Neuronal stem cell (in vitro differentiated cells): Measurements from ENCODE around the gene FRAT2.
A peak's percentile ranks its signal among the peaks of the same experiment; 100 is the strongest.

Experiments
- DNase-seq: peaks from one replicate; pipeline ENCODE4 v3.0.0-alpha.2; 2013; ENCODE audit warnings: low spot score
- H2AFZ ChIP-seq: one replicate; pipeline ENCODE4 v1.6.1; 2013; ENCODE audit warnings: mild to moderate bottlenecking, low read length, inconsistent platforms
- H2AK5ac ChIP-seq: 2 replicates; pipeline ENCODE4 v1.6.1; 2013; ENCODE audit warnings: low read depth, mild to moderate bottlenecking, inconsistent platforms, low read length, moderate library complexity, mixed read lengths
- H2BK120ac ChIP-seq: 2 replicates; pipeline ENCODE4 v1.6.1; 2013; ENCODE audit warnings: low read depth, mild to moderate bottlenecking, inconsistent platforms, low read length, moderate library complexity, mixed read lengths
- H2BK12ac ChIP-seq: one replicate; pipeline ENCODE4 v1.6.1; 2013; ENCODE audit warnings: low read length, inconsistent platforms
- H2BK15ac ChIP-seq: 2 replicates; pipeline ENCODE4 v1.6.1; 2013; ENCODE audit warnings: mild to moderate bottlenecking, low read length, inconsistent platforms, mixed read lengths
- H2BK5ac ChIP-seq: one replicate; pipeline ENCODE4 v1.6.1; 2013; ENCODE audit warnings: inconsistent platforms, mild to moderate bottlenecking, low read length, moderate library complexity
- H3K14ac ChIP-seq: one replicate; pipeline ENCODE4 v1.6.1; 2013; ENCODE audit warnings: low read length, inconsistent platforms
- H3K18ac ChIP-seq: 2 replicates; pipeline ENCODE4 v1.6.1; 2013; ENCODE audit warnings: low read length, inconsistent platforms
- H3K23ac ChIP-seq: 2 replicates; pipeline ENCODE4 v1.6.1; 2013; ENCODE audit warnings: low read depth, mild to moderate bottlenecking, mixed read lengths, low read length, inconsistent platforms; ENCODE audit not compliant: poor library complexity
- H3K27ac ChIP-seq: replicated peaks from 3 replicates; pipeline ENCODE4 v1.5.1; 2013; ENCODE audit warnings: low read length, inconsistent platforms
- H3K27me3 ChIP-seq, 3 experiments: 2 replicates each; pipeline ENCODE4 v1.6.1; 2013; ENCODE audit warnings: low read length in 3 of 3, mild to moderate bottlenecking in 2 of 3, inconsistent platforms in 1 of 3, low read depth in 1 of 3, mixed read lengths in 1 of 3, moderate library complexity in 1 of 3; ENCODE audit not compliant: control insufficient read depth in 3 of 3, insufficient read depth in 3 of 3
- H3K36me3 ChIP-seq, 2 donors: replicated peaks in 1 of 2; 2 replicates each; pipeline ENCODE4 v1.6.1; 2013; ENCODE audit warnings: low read length in 2 of 2; ENCODE audit not compliant: control insufficient read depth in 2 of 2, insufficient read depth in 2 of 2
- H3K4ac ChIP-seq: 2 replicates; pipeline ENCODE4 v1.6.1; 2013; ENCODE audit warnings: inconsistent platforms, mild to moderate bottlenecking, low read length, moderate library complexity
- H3K4me1 ChIP-seq, 2 donors: 1 replicate in 1 of 2; 2 replicates in 1 of 2; pipeline ENCODE4 v1.6.1; 2013; ENCODE audit warnings: low read length in 2 of 2, low read depth in 1 of 2; ENCODE audit not compliant: control insufficient read depth in 2 of 2, insufficient read depth in 1 of 2
- H3K4me2 ChIP-seq: one replicate; pipeline ENCODE4 v1.6.1; 2013; ENCODE audit warnings: mild to moderate bottlenecking, low read length, inconsistent platforms; ENCODE audit not compliant: insufficient read depth, poor library complexity, severe bottlenecking
- H3K4me3 ChIP-seq, 2 donors: 2 replicates each; pipeline ENCODE4 v1.5.1; 2013; ENCODE audit warnings: low read length in 2 of 2, mild to moderate bottlenecking in 2 of 2, inconsistent platforms in 1 of 2, moderate library complexity in 1 of 2
- H3K79me1 ChIP-seq: one replicate; pipeline ENCODE4 v1.6.1; 2013; ENCODE audit warnings: low read depth, mild to moderate bottlenecking, inconsistent platforms, low read length, moderate library complexity
- H3K9ac ChIP-seq: one replicate; pipeline ENCODE4 v1.6.1; 2013; ENCODE audit warnings: mild to moderate bottlenecking, low read depth, low read length, inconsistent platforms; ENCODE audit not compliant: poor library complexity
- H3K9me3 ChIP-seq, 2 donors: replicated peaks in 1 of 2; 2 replicates each; pipeline versions ENCODE3 to v1.6.1; 2013; ENCODE audit warnings: low read length in 2 of 2, mild to moderate bottlenecking in 2 of 2, inconsistent platforms in 1 of 2, low read depth in 1 of 2, mixed read lengths in 1 of 2, moderate library complexity in 1 of 2; ENCODE audit not compliant: control insufficient read depth in 2 of 2, insufficient read depth in 1 of 2
- H4K8ac ChIP-seq: one replicate; pipeline ENCODE4 v1.6.1; 2013; ENCODE audit warnings: low read depth, mild to moderate bottlenecking, inconsistent platforms, low read length, moderate library complexity
- H4K91ac ChIP-seq: one replicate; pipeline ENCODE4 v1.6.1; 2013; ENCODE audit warnings: low read length, low read depth, mild to moderate bottlenecking, inconsistent platforms; ENCODE audit not compliant: poor library complexity
- WGBS, 2 donors: extraction: QIAGEN DNeasy Blood & Tissue Kit; methylation state at CpG; one replicate each; pipeline ENCODE4 v1.1.7; 2013; ENCODE audit warnings: missing lambda C conversion rate in 2 of 2, mixed read lengths in 1 of 2; ENCODE audit not compliant: insufficient read length in 2 of 2, insufficient replicate concordance in 1 of 2; ENCODE audit errors: extremely low coverage in 2 of 2; 5-methylcytosine and 5-hydroxymethylcytosine counted together

FRAT2 gene

DNA sequence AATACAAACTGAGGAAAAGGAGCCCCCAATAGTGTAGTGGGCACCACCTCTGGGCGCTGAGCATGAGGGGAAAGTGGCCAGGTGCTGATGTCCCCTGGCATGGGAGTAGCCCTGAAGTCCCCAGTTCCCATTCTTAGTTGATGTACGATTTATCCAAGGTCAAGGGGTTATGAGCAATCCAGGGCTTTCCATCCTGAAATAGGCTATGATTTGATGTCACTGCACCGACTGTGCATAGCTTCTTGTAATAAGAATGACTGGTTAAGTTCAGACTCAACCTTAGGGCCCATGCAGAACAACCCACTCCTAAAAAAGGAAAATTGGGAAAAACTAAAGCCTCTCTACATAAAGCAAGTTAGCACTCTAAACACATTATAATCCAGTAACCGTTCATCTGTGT lies 11.0 kb downstream of the FRAT2 start:
- Histone ChIP-seq H2BK5ac (no peak overlapping the region), H3K14ac (no peak overlapping the region), H3K23ac (no peak overlapping the region), H3K4me1 (peaks cover 7 to 16% of the 10 kb centered on the region in 2 donors), H3K9me3 (peaks cover 0 to 3% of the 10 kb centered on the region in 2 donors), H3K4me3 (no peak overlapping the region), H4K91ac (no peak overlapping the region), H2BK12ac (no peak overlapping the region), H3K9ac (no peak overlapping the region), H2AK5ac (no peak overlapping the region), H2BK15ac (no peak overlapping the region), H3K36me3 (no peaks in the 10 kb centered on the region), H2AFZ (no peak overlapping the region), H4K8ac (no peak overlapping the region), H3K27me3 (peaks cover 10 to 28% (median 24%) of the 10 kb centered on the region in 3 experiments), H3K27ac (no peak overlapping the region), H3K4me2 (no peak overlapping the region), H2BK120ac (no peak overlapping the region), H3K18ac (peak overlapping the region; percentile 45), H3K4ac (no peak overlapping the region), H3K79me1 (no peaks in the 10 kb centered on the region)
- WGBS, 2 donors: no CpG with 5 or more reads among the region's 4 CpGs
- no peak for DNase-seq

DNA sequence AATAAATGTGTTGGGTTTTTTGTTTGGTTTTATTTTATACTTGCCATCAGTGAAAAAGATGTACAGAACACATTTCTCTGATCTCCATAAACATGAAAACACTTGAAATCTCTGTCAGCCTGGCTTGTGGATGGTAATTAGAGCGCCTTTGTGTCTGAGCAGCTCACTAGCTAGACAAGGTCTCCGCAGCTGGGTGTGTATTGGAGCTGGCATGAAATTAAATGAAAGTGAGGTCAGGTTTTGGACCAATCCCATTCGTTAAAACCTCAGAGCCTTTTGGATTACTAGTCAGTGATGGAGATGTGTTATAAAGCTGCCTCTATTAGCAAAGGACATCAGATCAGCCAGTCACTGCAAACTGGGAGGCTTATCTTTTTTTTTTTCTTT lies 12.7 kb downstream of the FRAT2 start:
- Histone ChIP-seq H3K23ac (no peak overlapping the region), H4K91ac (no peak overlapping the region), H3K14ac (no peak overlapping the region), H2AFZ (peak overlapping the region; percentile 77), H4K8ac (no peak overlapping the region), H3K4me2 (no peak overlapping the region), H3K4ac (no peak overlapping the region), H3K79me1 (no peaks in the 10 kb centered on the region), H3K18ac (no peak overlapping the region), H3K9ac (no peak overlapping the region), H2BK15ac (no peak overlapping the region), H3K4me1 (peaks cover 8 to 16% of the 10 kb centered on the region in 2 donors), H2BK5ac (no peak overlapping the region), H3K27me3 (peaks cover 10 to 35% (median 28%) of the 10 kb centered on the region in 3 experiments), H2AK5ac (no peak overlapping the region), H3K36me3 (no peaks in the 10 kb centered on the region), H3K9me3 (peaks cover 0 to 3% of the 10 kb centered on the region in 2 donors), H3K4me3 (no peak overlapping the region), H2BK12ac (no peak overlapping the region), H2BK120ac (no peak overlapping the region), H3K27ac (no peak overlapping the region)
- WGBS, 2 donors: no CpG with 5 or more reads among the region's 3 CpGs
- no peak for DNase-seq

DNA sequence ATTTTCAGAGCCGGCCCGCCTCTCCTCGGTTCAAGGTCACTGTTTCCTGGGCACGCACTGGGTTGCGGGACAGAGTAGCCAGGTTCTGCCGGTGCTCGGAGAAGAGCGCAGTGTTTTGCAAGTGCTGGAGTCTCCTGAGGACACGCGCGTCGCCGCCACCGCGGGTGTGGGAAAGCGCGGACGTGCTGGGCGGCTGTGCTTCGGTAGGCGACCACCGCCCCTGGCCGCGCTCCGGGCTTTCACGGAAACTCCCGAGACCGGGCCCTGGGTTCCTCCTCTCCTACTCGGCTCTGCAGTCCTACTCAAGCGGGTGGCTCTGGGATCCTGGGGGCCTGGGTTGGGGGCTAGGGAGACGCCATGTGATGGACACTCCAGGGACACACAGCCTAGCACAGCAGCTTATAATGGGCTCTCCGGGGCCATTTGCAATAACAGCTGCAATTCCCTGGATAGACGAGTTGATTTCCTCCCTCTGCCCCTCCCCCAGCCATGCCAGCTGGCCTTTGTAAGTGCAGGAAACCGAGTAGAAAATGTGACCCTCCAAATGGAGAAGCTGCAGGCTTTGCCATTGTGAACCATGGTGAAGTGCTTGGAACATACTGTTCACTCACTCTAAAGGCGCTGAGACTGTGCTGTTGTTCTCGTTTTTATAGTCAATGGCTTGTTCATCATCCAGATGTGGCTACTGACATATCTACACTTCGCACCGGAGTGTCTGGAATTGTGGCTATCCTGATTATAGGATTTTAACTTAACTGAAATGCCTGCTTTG lies 13.3 kb downstream of the FRAT2 start:
- peaks cover 10 to 39% (median 28%) of the 10 kb centered on the region in 3 experiments for H3K27me3 ChIP-seq
- H3K4me2 ChIP-seq: peak overlapping the region; percentile 47
- peaks cover 0 to 3% of the 10 kb centered on the region in 2 donors for H3K9me3 ChIP-seq
- H4K8ac ChIP-seq: no peak overlapping the region
- H2BK5ac ChIP-seq: peak overlapping the region; percentile 27
- no peak overlapping the region for H3K4ac ChIP-seq
- no peak overlapping the region for H2BK120ac ChIP-seq
- H2BK12ac ChIP-seq: no peak overlapping the region
- H3K36me3 ChIP-seq: no peaks in the 10 kb centered on the region
- peak overlapping the region; percentile 89 for H3K18ac ChIP-seq
- no peak for DNase-seq
- WGBS, 2 donors: no CpG with 5 or more reads among the region's 38 CpGs
- peak overlapping the region; percentile 87 for H2AK5ac ChIP-seq
- peak overlapping the region; percentile 77 for H2AFZ ChIP-seq
- no peak overlapping the region for H2BK15ac ChIP-seq
- no peaks in the 10 kb centered on the region for H3K79me1 ChIP-seq
- no peak overlapping the region for H3K14ac ChIP-seq
- H3K4me3 ChIP-seq: peak overlapping the region; percentile 6 to 15
- no peak overlapping the region for H3K23ac ChIP-seq
- no peak overlapping the region for H4K91ac ChIP-seq
- no peak overlapping the region for H3K27ac ChIP-seq
- peak overlapping the region; percentile 64 for H3K9ac ChIP-seq
- peaks cover 8 to 16% of the 10 kb centered on the region in 2 donors for H3K4me1 ChIP-seq

DNA sequence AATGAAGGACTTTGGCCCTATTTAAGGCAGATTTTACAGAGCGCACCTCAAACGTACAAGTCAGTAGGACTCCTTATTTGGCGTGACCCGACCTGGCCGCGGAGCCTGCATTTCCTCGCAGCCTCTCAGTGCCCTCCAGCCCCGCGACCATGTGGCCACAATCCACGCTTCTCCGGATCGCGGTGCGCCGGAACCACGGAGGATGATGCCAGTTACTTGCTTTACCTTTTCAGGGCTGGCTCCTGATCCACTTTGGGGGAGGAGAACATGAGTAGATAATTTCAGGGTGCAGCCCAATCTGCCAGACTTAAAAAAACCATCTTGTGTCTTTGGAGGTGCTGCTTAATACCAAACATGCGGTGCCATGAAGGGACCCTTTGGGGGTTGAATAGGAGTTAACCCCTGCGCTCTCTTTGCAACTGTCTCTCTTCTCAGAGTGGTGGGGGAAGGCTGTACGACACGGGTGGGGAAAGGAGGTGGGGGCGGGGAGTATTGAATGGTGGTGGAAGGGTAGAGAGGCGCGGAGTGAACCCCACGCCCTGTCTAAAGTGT lies 14.0 kb downstream of the FRAT2 start:
- Histone ChIP-seq H2BK5ac (peak overlapping the region; percentile 27), H2BK12ac (no peak overlapping the region), H3K27me3 (peaks cover 10 to 46% (median 28%) of the 10 kb centered on the region in 3 experiments), H3K27ac (no peak overlapping the region), H3K14ac (no peak overlapping the region), H2BK120ac (no peak overlapping the region), H3K23ac (no peak overlapping the region), H4K8ac (no peak overlapping the region), H3K4me3 (peak overlapping the region; percentile 85 to 96), H3K4me1 (peaks cover 8 to 16% of the 10 kb centered on the region in 2 donors), H3K4ac (no peak overlapping the region), H3K36me3 (no peaks in the 10 kb centered on the region), H3K79me1 (no peaks in the 10 kb centered on the region), H2AFZ (peak overlapping the region; percentile 100), H3K9ac (no peak overlapping the region), H2AK5ac (peak overlapping the region; percentile 87), H3K9me3 (peaks cover 0 to 3% of the 10 kb centered on the region in 2 donors), H3K4me2 (peak overlapping the region; percentile 86), H4K91ac (no peak overlapping the region), H3K18ac (peak overlapping the region; percentile 89), H2BK15ac (no peak overlapping the region)
- no CpG with 5 or more reads among the region's 24 CpGs for WGBS, 2 donors
- no peak for DNase-seq
